D721Med (cell line): ENCODE results near the gene ME3.

Experiments
- DNase-seq: peaks from one replicate; pipeline ENCODE4 v3.0.0; 2011; ENCODE audit warnings: low spot score; ENCODE audit not compliant: insufficient read length
- FAIRE-seq: peaks from 2 replicates; lab custom pipeline; 2011; peaks lifted over from hg19 to GRCh38; lab: Jason Lieb, UNC
- TF ChIP-seq, protein P1 (sequence below): IDR thresholded peaks from 2 replicates; pipeline ENCODE4 v1.5.1; 2012; ENCODE audit warnings: mild to moderate bottlenecking, control low read depth; ENCODE audit not compliant: insufficient read depth; ENCODE audit errors: missing control alignments

ME3 gene

GRCh38 chr11:86575208-86575855 is 97.1 kb downstream of the ME3 start:
- no peak for FAIRE-seq
- DNase-seq = no peak
- TF ChIP-seq, protein P1, sequence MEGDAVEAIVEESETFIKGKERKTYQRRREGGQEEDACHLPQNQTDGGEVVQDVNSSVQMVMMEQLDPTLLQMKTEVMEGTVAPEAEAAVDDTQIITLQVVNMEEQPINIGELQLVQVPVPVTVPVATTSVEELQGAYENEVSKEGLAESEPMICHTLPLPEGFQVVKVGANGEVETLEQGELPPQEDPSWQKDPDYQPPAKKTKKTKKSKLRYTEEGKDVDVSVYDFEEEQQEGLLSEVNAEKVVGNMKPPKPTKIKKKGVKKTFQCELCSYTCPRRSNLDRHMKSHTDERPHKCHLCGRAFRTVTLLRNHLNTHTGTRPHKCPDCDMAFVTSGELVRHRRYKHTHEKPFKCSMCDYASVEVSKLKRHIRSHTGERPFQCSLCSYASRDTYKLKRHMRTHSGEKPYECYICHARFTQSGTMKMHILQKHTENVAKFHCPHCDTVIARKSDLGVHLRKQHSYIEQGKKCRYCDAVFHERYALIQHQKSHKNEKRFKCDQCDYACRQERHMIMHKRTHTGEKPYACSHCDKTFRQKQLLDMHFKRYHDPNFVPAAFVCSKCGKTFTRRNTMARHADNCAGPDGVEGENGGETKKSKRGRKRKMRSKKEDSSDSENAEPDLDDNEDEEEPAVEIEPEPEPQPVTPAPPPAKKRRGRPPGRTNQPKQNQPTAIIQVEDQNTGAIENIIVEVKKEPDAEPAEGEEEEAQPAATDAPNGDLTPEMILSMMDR = no peak

DNA sequence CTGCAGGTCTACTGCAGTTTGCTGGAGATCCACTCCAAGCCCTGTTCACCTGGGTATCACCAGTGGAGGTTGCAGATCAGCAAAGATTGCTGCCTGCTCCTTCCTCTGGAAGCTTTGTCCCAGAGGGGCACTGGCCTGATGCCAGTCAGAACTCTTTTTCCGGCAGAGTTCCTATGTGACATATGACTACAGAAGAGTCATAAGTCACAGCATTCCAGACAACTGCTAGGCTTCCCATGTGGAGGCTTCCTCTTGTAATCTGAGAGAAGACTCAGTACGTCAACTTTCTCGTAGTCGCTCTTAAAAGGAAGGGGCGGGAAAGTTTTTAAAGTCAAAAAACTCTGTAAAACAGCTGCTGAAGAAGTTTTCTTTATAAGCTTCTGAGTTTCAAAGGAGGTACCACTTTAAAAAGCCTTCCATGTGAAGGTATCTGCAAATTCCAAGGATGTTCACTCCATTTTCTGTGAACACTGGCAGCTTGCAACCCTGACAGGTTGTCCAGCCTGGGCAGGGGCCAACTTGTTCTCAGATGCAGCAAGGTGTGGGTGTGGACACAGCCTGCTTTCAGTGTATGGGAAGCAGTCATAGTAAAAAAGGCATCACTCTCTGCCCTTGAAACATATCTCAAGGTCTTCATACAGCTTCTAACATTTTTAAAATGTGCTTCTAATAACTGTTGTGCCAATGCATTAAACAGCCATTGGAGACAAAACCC is 97.8 kb downstream of the ME3 start:
- TF ChIP-seq, protein P1 = no peak
- FAIRE-seq = no peak
- no peak for DNase-seq

GRCh38 chr11:86571273-86571948 is 101.0 kb downstream of the ME3 start:
- FAIRE-seq (no peak), DNase-seq (no peak)
- TF ChIP-seq, protein P1 = peak; percentile 33

DNA sequence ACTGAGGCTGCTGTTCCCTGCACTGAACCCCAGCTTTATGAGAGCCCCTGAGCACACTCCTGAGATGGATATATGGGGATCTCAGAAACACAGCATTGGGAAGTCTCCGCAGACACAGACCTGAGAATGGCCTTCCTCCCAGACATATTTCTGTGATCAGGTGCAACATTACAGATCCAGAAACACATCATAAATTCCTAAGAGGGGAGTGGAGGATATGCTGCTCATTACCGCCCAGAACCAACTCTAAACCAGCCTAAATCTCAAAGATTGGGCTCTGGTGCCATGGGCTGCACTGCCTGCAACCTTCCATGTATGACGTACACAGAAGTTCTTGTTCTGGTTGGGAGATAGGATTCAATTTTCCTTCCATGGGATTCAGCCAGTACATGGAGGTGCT is 102.0 kb downstream of the ME3 start:
- FAIRE-seq (no peak), DNase-seq (no peak)
- TF ChIP-seq, protein P1 = no peak

DNA sequence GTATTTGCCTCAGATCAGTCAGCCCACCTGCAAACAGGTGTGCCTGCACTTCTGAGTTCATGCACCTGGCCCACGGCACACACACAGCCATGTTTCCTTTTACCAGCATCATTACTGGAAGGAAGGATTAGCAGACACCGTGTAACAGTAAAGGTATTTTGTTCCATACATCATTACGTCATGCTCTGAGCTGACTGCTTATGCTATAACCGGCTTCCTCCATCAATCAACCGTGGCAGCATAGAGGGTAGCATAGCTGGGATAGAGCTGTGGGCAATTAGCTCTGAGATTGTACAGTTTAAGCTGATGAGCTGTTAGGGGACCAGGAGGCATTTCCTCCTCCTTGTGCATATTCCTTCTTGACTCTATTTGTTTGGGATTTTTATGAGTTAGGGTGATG is 102.4 kb downstream of the ME3 start:
- TF ChIP-seq, protein P1 = no peak
- no peak for DNase-seq
- FAIRE-seq = no peak

DNA sequence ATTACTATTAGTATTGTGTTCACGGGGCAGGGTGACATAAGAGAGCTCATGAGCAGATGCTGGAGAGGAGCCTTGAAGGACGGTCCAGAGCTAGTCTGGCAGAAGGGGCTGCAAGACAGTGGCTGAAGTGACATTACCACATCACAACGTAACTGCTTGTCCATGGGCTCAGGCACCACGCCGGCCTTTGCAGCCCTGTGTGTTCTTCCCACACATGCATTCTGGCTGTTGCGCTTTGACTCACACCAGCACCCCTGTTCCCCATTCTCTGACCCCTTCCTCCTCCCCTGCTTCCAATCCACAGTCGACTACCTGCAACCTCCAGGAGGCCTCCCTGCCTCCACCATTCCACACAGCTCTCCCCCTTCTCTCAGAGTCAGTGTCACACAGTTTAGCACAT is 103.3 kb downstream of the ME3 start:
- FAIRE-seq (no peak), DNase-seq (no peak)
- TF ChIP-seq, protein P1 = no peak
